Fibroblast of lung (primary cell): Measurements from ENCODE around the gene PLEKHA4.

Source experiments
- EZH2 ChIP-seq: IDR thresholded peaks from 2 replicates; pipeline ENCODE4 v1.5.1; 2012; ENCODE audit warnings: low read length, control low read depth, mild to moderate bottlenecking; ENCODE audit errors: missing control alignments
- TF ChIP-seq, protein P1 (sequence below), 2 donors: IDR thresholded peaks in 1 of 2; conservative IDR thresholded peaks in 1 of 2; 1 replicate in 1 of 2; 2 replicates in 1 of 2; pipeline ENCODE4 v1.5.1; 2011 to 2012; ENCODE audit warnings: low read length in 2 of 2, control low read depth in 1 of 2, inconsistent platforms in 1 of 2, low read depth in 1 of 2, mild to moderate bottlenecking in 1 of 2

DNA sequence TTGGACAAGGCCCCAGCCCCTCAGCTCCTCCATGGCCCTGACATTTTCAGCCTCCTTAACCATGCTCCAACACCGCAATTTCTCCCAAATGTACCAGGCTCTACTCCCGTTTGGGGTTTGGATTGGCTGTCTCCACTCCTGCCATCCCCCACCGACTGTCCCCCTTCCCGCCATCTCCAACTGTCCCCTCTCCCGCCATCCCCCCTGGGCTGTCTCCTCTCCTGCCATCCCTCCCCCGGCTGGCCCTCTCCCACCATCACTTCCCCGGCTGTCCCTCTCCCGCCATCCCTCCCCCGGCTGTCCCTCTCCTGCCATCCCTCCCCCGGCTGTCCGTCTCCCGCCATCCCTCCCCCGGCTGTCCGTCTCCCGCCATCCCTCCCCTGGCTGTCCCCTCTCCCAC lies 63.0 kb downstream of the PLEKHA4 start:
- TF ChIP-seq, protein P1, sequence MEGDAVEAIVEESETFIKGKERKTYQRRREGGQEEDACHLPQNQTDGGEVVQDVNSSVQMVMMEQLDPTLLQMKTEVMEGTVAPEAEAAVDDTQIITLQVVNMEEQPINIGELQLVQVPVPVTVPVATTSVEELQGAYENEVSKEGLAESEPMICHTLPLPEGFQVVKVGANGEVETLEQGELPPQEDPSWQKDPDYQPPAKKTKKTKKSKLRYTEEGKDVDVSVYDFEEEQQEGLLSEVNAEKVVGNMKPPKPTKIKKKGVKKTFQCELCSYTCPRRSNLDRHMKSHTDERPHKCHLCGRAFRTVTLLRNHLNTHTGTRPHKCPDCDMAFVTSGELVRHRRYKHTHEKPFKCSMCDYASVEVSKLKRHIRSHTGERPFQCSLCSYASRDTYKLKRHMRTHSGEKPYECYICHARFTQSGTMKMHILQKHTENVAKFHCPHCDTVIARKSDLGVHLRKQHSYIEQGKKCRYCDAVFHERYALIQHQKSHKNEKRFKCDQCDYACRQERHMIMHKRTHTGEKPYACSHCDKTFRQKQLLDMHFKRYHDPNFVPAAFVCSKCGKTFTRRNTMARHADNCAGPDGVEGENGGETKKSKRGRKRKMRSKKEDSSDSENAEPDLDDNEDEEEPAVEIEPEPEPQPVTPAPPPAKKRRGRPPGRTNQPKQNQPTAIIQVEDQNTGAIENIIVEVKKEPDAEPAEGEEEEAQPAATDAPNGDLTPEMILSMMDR (conservative IDR thresholded peaks at IDR 0.05 in 1 of 2, IDR thresholded peaks at IDR 0.05 in 1 of 2; ENCODE audit: low read depth in 1 of 2, low read length in 2 of 2) = no peak
- no peak for TF ChIP-seq EZH2
